NB4 (cell line): ENCODE results near the gene AQP7.
"Not testable (repeated sequence)": the region's sequence is repeated elsewhere in the genome, so short reads cannot be mapped to it uniquely, and the experiment has no call there.

Experiments
- MYC ChIP-seq: IDR thresholded peaks from 2 replicates; pipeline ENCODE4 v1.6.1; 2011; ENCODE audit warnings: low read depth, low read length
- POLR2A ChIP-seq: IDR thresholded peaks from 2 replicates; pipeline ENCODE4 v1.6.1; 2011; ENCODE audit warnings: mild to moderate bottlenecking; ENCODE audit not compliant: insufficient read length; ENCODE audit errors: extremely low read depth
- TF ChIP-seq, protein P1 (sequence below): IDR thresholded peaks from one replicate; pipeline ENCODE4 v1.5.1; 2012; ENCODE audit warnings: low read depth, low read length
- TF ChIP-seq, protein P2 (sequence below): IDR thresholded peaks from 2 replicates; pipeline ENCODE4 v1.6.1; 2011; ENCODE audit warnings: low read depth, low read length

- TF ChIP-seq, protein P1, sequence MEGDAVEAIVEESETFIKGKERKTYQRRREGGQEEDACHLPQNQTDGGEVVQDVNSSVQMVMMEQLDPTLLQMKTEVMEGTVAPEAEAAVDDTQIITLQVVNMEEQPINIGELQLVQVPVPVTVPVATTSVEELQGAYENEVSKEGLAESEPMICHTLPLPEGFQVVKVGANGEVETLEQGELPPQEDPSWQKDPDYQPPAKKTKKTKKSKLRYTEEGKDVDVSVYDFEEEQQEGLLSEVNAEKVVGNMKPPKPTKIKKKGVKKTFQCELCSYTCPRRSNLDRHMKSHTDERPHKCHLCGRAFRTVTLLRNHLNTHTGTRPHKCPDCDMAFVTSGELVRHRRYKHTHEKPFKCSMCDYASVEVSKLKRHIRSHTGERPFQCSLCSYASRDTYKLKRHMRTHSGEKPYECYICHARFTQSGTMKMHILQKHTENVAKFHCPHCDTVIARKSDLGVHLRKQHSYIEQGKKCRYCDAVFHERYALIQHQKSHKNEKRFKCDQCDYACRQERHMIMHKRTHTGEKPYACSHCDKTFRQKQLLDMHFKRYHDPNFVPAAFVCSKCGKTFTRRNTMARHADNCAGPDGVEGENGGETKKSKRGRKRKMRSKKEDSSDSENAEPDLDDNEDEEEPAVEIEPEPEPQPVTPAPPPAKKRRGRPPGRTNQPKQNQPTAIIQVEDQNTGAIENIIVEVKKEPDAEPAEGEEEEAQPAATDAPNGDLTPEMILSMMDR = not testable (repeated sequence)
- TF ChIP-seq, protein P2, sequence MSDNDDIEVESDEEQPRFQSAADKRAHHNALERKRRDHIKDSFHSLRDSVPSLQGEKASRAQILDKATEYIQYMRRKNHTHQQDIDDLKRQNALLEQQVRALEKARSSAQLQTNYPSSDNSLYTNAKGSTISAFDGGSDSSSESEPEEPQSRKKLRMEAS = not testable (repeated sequence)
- not testable (repeated sequence) for TF ChIP-seq MYC, POLR2A
Measured at GRCh38 chr9:33385536-33385935, 16.8 kb downstream of the AQP7 start.
